Small intestine (tissue), 7 donors: ENCODE data around the gene TMEM242. TPM values are rescaled to one million over a fixed set of nuclear protein-coding genes. Genes with fewer than 3 reads are reported as not detected.

Experiments
- DNase-seq, 2 donors: peaks; one replicate each; pipeline versions ENCODE4 v3.0.0 to v3.0.0-alpha.2; 2013
- FAIRE-seq: peaks from 2 replicates; lab custom pipeline; 2012; peaks lifted over from hg19 to GRCh38; lab: Jason Lieb, UNC
- H3K27ac ChIP-seq, 3 donors: one replicate each; pipeline ENCODE4 v1.5.1; 2013; ENCODE audit warnings: low read length in 2 of 3, mild to moderate bottlenecking in 2 of 3, control low read depth in 1 of 3, inconsistent platforms in 1 of 3, low read depth in 1 of 3, moderate library complexity in 1 of 3
- H3K27me3 ChIP-seq, 3 donors: one replicate each; pipeline ENCODE4 v1.6.1; 2013; ENCODE audit warnings: low read length in 3 of 3, inconsistent platforms in 1 of 3; ENCODE audit not compliant: control insufficient read depth in 3 of 3, insufficient read depth in 3 of 3
- H3K36me3 ChIP-seq, 3 donors: one replicate each; pipeline ENCODE4 v1.6.1; 2013; ENCODE audit warnings: low read length in 3 of 3, inconsistent platforms in 1 of 3, low read depth in 1 of 3, mild to moderate bottlenecking in 1 of 3, moderate library complexity in 1 of 3; ENCODE audit not compliant: control insufficient read depth in 3 of 3, insufficient read depth in 2 of 3
- H3K4me1 ChIP-seq, 3 donors: one replicate each; pipeline ENCODE4 v1.6.1; 2013; ENCODE audit warnings: low read length in 2 of 3, inconsistent platforms in 1 of 3, low read depth in 1 of 3, mild to moderate bottlenecking in 1 of 3, moderate library complexity in 1 of 3; ENCODE audit not compliant: control insufficient read depth in 3 of 3, insufficient read depth in 2 of 3
- H3K4me3 ChIP-seq, 3 donors: one replicate each; pipeline ENCODE4 v1.5.1; 2013; ENCODE audit warnings: low read length in 3 of 3, control low read depth in 1 of 3, inconsistent platforms in 1 of 3, low read depth in 1 of 3, mild to moderate bottlenecking in 1 of 3, moderate library complexity in 1 of 3
- H3K9me3 ChIP-seq, 2 donors: one replicate each; pipeline ENCODE4 v1.6.1; 2013; ENCODE audit warnings: low read depth in 1 of 2, low read length in 1 of 2; ENCODE audit not compliant: control insufficient read depth in 2 of 2, insufficient read depth in 1 of 2
- WGBS, 3 donors: extraction: QIAGEN DNeasy Blood & Tissue Kit; methylation state at CpG; one replicate each; pipeline ENCODE4 v1.1.7; 2013; 5-methylcytosine and 5-hydroxymethylcytosine counted together
- polyA plus RNA-seq, 4 donors: library from polyadenylated mRNA; stranded (reverse) in 3 of 4; unstranded in 1 of 4; fragments of 200-250 nt in 3 of 4; fragments of 120-200 nt in 1 of 4; gene quantifications; one replicate each; pipeline versions ENCODE4 v1.2.1 to v1.2.3, GENCODE V29; 2013
- donor health status: healthy with polysubstance abuse.
- donor health status: control.
- donor health status: control.
- donor health status: Bipolar disorder and iron deficiency.
- donor health status: healthy.

TMEM242 gene
- polyA plus RNA-seq, 4 donors = 3.8 to 9.5 (median 5.7) TPM

DNA sequence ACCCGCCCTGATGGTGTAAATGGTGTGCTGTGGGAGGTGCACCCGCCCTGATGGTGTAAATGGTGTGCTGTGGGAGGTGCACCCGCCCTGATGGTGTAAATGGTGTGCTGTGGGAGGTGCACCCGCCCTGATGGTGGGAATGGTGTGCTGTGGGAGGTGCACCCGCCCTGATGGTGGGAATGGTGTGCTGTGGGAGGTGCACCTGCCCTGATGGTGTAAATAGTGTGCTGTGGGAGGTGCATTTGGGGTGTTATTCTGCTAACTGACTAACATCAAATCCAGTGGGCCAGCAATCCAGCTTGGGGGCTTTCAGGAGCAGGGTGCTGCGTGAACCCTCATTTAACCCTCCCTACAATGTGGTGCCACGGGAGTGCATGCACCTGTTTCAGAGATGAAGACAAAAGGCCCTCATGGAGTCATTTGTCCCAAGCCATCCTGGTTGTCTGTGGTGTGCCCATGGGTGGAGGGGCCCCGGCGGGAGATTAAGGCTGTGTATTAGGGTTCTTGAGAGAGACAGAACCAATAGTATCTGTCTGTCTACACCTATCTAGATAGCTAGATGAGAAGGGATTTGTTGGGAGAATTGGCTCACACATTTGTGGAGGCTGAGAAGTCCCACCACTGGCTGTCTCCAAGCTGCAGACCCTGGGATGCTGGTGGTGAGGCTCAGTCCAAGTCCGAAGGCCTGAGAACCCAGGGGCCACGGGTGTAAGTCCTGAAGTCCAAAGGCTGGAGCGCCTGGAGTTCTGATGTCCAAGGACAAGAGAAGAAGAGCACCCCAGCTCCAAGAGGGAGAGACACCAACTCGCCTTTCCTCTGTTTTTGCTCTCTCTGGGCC, 39.2 kb downstream of the TMEM242 start:
- 84 to 88% (median 85%) methylated on average over 9 to 11 of the region's 13 CpGs for WGBS, 3 donors
- Histone ChIP-seq H3K27ac (no peak overlapping the region), H3K27me3 (no peaks in the 10 kb centered on the region), H3K4me3 (no peak overlapping the region), H3K4me1 (peaks cover 0 to 11% (median 0%) of the 10 kb centered on the region in 3 donors), H3K36me3 (peaks cover 0 to 18% (median 0%) of the 10 kb centered on the region in 3 donors), H3K9me3 (no peaks in the 10 kb centered on the region)
- FAIRE-seq (no peak), DNase-seq (no peak)

GRCh38 chr6:157283330-157283898, 39.9 kb downstream of the TMEM242 start:
- DNase-seq = no peak
- Histone ChIP-seq H3K9me3 (no peaks in the 10 kb centered on the region), H3K4me3 (no peak overlapping the region), H3K4me1 (peaks cover 0 to 11% (median 0%) of the 10 kb centered on the region in 3 donors), H3K27ac (no peak overlapping the region), H3K36me3 (peaks cover 0 to 14% (median 0%) of the 10 kb centered on the region in 3 donors), H3K27me3 (no peaks in the 10 kb centered on the region)
- FAIRE-seq = no peak
- WGBS, 3 donors = 55 to 70% (median 69%) methylated on average over 7 of the region's 8 CpGs

DNA sequence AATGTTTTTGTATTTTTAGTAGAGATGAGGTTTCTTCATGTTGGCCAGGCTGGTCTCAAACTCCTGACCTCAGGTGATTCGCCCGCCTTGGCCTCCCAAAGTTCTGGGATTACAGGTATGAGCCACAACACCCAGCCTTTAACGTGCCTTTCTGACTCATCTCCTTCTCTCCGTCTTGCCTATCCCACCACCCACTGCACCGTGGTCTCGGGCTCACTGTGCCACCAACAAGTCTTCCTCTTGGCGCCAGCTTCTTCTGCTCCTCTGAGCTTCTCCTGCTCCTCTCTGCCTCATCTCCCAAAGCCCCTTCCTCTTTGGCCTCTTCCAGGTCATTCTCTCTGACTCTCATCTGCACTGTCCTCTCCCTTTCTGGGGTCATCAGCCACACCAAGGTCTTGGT, 41.0 kb downstream of the TMEM242 start:
- Histone ChIP-seq H3K4me1 (peaks cover 0 to 11% (median 0%) of the 10 kb centered on the region in 3 donors), H3K27me3 (no peaks in the 10 kb centered on the region), H3K9me3 (no peaks in the 10 kb centered on the region), H3K4me3 (no peak overlapping the region), H3K27ac (no peak overlapping the region), H3K36me3 (peaks cover 0 to 7% (median 0%) of the 10 kb centered on the region in 3 donors)
- DNase-seq (no peak), FAIRE-seq (no peak)
- WGBS, 3 donors = 90 to 93% (median 90%) methylated on average over 7 of the region's 7 CpGs

DNA sequence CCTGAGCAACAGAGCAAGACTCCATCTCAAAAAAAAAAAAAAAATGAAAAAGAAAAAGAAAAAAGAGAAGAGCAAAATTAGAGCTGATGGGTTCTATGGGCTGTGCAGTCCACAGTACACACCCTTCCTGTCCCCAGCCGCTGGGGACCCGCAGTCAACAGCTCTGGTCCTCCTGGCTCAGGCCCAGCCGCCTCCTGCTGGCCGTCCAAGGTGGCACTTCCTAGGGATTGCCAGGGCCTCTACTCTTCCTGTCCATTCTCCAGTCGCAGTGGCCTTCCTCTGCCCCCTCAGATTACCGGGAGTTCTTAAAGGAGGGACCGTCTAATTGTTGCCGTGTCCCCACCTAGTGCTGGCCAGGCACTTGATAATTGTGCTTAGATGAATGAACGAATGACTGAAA, 41.7 kb downstream of the TMEM242 start:
- Histone ChIP-seq H3K27ac (no peak overlapping the region), H3K9me3 (no peaks in the 10 kb centered on the region), H3K4me1 (peaks cover 0 to 14% (median 0%) of the 10 kb centered on the region in 3 donors), H3K4me3 (no peak overlapping the region), H3K27me3 (no peaks in the 10 kb centered on the region), H3K36me3 (peaks cover 0 to 4% (median 0%) of the 10 kb centered on the region in 3 donors)
- FAIRE-seq (no peak), DNase-seq (peak in 1 of 2 donors; percentile 32)
- WGBS, 3 donors = 68 to 74% (median 72%) methylated on average over 7 to 9 of the region's 9 CpGs

- no peak overlapping the region for H3K27ac ChIP-seq
- no peaks in the 10 kb centered on the region for H3K27me3 ChIP-seq
- H3K4me1 ChIP-seq = peaks cover 0 to 20% (median 0%) of the 10 kb centered on the region in 3 donors
- WGBS, 3 donors = 85 to 92% (median 90%) methylated on average over 8 to 9 of the region's 9 CpGs
- no peak for DNase-seq
- H3K36me3 ChIP-seq = peaks cover 0 to 4% (median 0%) of the 10 kb centered on the region in 3 donors
- H3K4me3 ChIP-seq = no peak overlapping the region
- FAIRE-seq = no peak
- no peaks in the 10 kb centered on the region for H3K9me3 ChIP-seq
Observed at GRCh38 chr6:157280947-157281346, 42.4 kb downstream of the TMEM242 start.

DNA sequence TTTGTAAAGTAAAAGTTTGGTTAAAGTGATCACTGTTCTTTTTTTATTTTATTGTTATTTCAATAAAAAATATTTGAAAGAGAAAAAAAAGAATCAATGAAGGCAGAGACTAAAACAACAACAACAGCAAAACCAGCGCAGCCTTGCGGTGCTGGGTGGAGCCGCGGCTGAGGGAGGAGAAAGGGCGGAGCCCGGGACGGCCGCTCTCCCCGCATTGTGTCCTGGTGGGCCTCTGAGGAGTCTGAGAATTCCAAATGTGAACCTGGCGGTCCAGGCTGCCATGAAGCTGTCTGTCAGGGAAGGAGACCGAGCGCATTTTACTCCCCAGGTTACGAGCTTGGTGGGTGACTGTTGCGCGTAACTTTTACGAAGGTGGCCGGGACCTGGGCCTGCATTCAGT, 43.2 kb downstream of the TMEM242 start:
- 78% methylated on average over 17 of the region's 17 CpGs for WGBS, 3 donors
- FAIRE-seq (no peak), DNase-seq (no peak)
- Histone ChIP-seq H3K36me3 (peaks cover 0 to 4% (median 0%) of the 10 kb centered on the region in 3 donors), H3K4me1 (peaks cover 0 to 19% (median 0%) of the 10 kb centered on the region in 3 donors), H3K27me3 (no peaks in the 10 kb centered on the region), H3K4me3 (no peak overlapping the region), H3K27ac (no peak overlapping the region), H3K9me3 (no peaks in the 10 kb centered on the region)

DNA sequence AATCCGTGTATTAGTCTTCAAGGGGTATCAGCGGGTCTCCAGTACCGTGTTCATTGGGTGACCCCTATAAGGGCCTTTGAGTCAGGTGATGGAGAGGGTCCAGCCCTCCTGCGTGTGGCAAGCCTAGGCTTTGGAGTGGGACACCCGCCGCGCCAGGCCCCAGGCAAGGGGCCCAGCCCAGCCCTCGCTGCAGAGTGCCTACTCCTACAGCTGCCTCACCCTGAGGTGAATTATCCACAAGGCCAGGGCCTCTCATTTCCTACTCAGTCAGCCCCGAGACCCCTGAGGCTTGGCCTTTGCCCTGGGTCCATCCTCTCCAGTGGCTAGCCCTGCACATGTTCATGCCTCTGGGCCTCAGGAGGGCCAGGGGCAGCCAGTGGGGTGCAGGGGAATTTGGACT, 45.1 kb downstream of the TMEM242 start:
- Histone ChIP-seq H3K9me3 (no peaks in the 10 kb centered on the region), H3K4me1 (peaks cover 0 to 21% (median 0%) of the 10 kb centered on the region in 3 donors), H3K27me3 (no peaks in the 10 kb centered on the region), H3K27ac (no peak overlapping the region), H3K4me3 (no peak overlapping the region), H3K36me3 (no peaks in the 10 kb centered on the region)
- no peak for FAIRE-seq
- no peak for DNase-seq
- WGBS, 3 donors = 91 to 95% (median 91%) methylated on average over 9 of the region's 9 CpGs

DNA sequence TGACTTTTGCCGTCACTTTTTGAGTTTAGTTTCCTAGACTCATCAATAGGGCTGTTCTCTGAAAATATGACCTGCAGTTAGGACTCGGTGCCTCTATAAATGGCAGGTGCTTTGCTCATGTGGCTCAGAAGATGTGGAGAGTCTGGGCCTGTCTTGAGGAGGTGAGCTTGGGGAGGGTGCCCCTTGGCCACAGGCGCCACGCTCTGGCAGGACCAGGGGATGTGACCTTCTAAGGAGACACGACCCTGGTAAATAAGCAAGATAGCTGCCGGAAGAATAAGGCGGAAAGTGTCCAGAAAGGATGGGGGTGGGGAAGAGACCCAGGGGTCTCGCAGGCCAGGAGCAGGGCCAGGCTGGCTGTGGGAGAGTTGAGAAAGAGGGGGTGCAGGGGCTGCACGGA, 46.6 kb downstream of the TMEM242 start:
- WGBS, 3 donors = 85 to 89% (median 89%) methylated on average over 9 of the region's 9 CpGs
- no peaks in the 10 kb centered on the region for H3K27me3 ChIP-seq
- H3K4me3 ChIP-seq = no peak overlapping the region
- peaks cover 0 to 21% (median 0%) of the 10 kb centered on the region in 3 donors for H3K4me1 ChIP-seq
- DNase-seq (no peak), FAIRE-seq (no peak)
- no peaks in the 10 kb centered on the region for H3K36me3 ChIP-seq
- H3K9me3 ChIP-seq = no peaks in the 10 kb centered on the region
- peak overlapping the region in 1 of 3 donors; percentile 74 for H3K27ac ChIP-seq
